Uterus (tissue), 4 donors: ENCODE measurements around the gene TMBIM4. TPM values are rescaled to one million over a fixed set of nuclear protein-coding genes. Genes with fewer than 3 reads are reported as not detected.
A peak's percentile ranks its signal among the peaks of the same experiment; 100 is the strongest.

Experiments
- DNase-seq, 2 donors: peaks; one replicate each; pipeline ENCODE4 v3.0.0-alpha.2; 2019 to 2020
- H3K27ac ChIP-seq, 2 donors: fragments of 200-600 bp; sonication (generic); 1 replicate in 1 of 2; 2 replicates in 1 of 2; pipeline ENCODE4 v1.5.1; 2016 to 2018
- H3K27me3 ChIP-seq, 2 donors: fragments of 200-600 bp; sonication (generic); one replicate each; pipeline ENCODE4 v1.5.1; 2018 to 2019; ENCODE audit warnings: control low read depth in 1 of 2
- H3K36me3 ChIP-seq, 2 donors: fragments of 200-600 bp; sonication (generic); one replicate each; pipeline ENCODE4 v1.5.1; 2019; ENCODE audit warnings: control low read depth in 1 of 2
- H3K4me1 ChIP-seq, 2 donors: fragments of 200-600 bp; sonication (generic); one replicate each; pipeline ENCODE4 v1.5.1; 2018 to 2019; ENCODE audit warnings: control low read depth in 1 of 2
- H3K4me3 ChIP-seq, 2 donors: fragments of 200-600 bp; sonication (generic); 1 replicate in 1 of 2; 2 replicates in 1 of 2; pipeline ENCODE4 v1.5.1; 2018 to 2019; ENCODE audit warnings: mild to moderate bottlenecking in 1 of 2
- H3K9me3 ChIP-seq, 2 donors: fragments of 200-600 bp; sonication (generic); one replicate each; pipeline ENCODE4 v1.5.1; 2019; ENCODE audit warnings: control low read depth in 1 of 2
- CTCF ChIP-seq, 4 experiments: fragments of 200-600 bp in 2 of 4; fragments of 450-650 bp in 2 of 4; sonication (generic) in 2 of 4; IDR thresholded peaks; one replicate each; pipeline ENCODE4 v1.5.1; 2016 to 2019; ENCODE audit warnings: antibody characterized with exemption in 4 of 4, mild to moderate bottlenecking in 2 of 4, moderate library complexity in 1 of 4
- POLR2A ChIP-seq, 2 donors: fragments of 450-650 bp; IDR thresholded peaks; one replicate each; pipeline ENCODE4 v1.6.1; 2016; ENCODE audit warnings: antibody characterized with exemption in 2 of 2, mild to moderate bottlenecking in 1 of 2, moderate library complexity in 1 of 2
- intact Hi-C: fragments of 100-400 bp; cut with DNase I; formaldehyde crosslinking; loops from one replicate; pipeline ENCODE4 v1.15.1; 2023; ENCODE audit warnings: low total_unique reads
- total RNA-seq, 4 donors: library from RNA; depleted of rRNA in 3 of 4; stranded (reverse); fragments of >200 nt in 3 of 4; gene quantifications; one replicate each; pipeline versions ENCODE4 v1.1.0 to v1.2.4, GENCODE V29; 2014 to 2023
- donor health status: DM: yes; HTN: yes; CAD: no.

TMBIM4 gene
- total RNA-seq, 4 donors from 2014 or later, result 102 to 187 (median 146) TPM

DNA sequence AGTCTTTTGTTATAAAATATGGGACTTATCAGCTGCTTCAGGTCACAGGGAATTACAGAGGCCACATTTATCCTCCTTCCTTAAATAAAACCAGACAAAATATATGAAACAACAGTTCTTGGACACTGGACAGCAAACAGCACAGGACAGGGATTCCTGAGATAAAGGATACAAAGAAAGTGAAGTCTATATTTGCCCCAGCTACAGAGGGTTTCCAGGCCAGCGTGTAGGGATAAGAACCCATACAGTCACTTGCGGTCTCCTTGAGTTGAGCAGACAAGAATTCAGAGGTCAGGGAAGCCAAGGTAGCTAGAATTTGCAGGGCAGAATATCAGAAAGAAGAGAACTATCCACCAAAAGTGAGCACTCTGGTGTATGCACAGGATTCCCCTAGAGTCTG, 30.5 kb downstream of the TMBIM4 start:
- Histone ChIP-seq H3K4me1 (no peaks in the 10 kb centered on the region), H3K27ac (no peak overlapping the region), H3K9me3 (peaks cover 0 to 12% of the 10 kb centered on the region in 2 donors), H3K4me3 (no peak overlapping the region), H3K27me3 (no peaks in the 10 kb centered on the region), H3K36me3 (no peaks in the 10 kb centered on the region)
- no peak for TF ChIP-seq CTCF (IDR thresholded peaks at IDR 0.05)
- no peak for TF ChIP-seq POLR2A (IDR thresholded peaks at IDR 0.05)
- DNase-seq, result no peak
- intact Hi-C loops, result no loop called here

GRCh38 chr12:66137937-66138336, 31.9 kb downstream of the TMBIM4 start:
- DNase-seq, result no peak
- no peak for TF ChIP-seq POLR2A (IDR thresholded peaks at IDR 0.05)
- TF ChIP-seq CTCF (IDR thresholded peaks at IDR 0.05), result no peak
- no peaks in the 10 kb centered on the region for H3K4me1 ChIP-seq
- no peaks in the 10 kb centered on the region for H3K27me3 ChIP-seq
- H3K4me3 ChIP-seq, result no peak overlapping the region
- intact Hi-C loops, result no loop called here
- H3K36me3 ChIP-seq, result no peaks in the 10 kb centered on the region
- H3K27ac ChIP-seq, result no peak overlapping the region
- H3K9me3 ChIP-seq, result peaks cover 0 to 12% of the 10 kb centered on the region in 2 donors

GRCh38 chr12:66132408-66132807, 37.4 kb downstream of the TMBIM4 start:
- intact Hi-C loops, result no loop called here
- H3K4me1 ChIP-seq, result no peaks in the 10 kb centered on the region
- no peaks in the 10 kb centered on the region for H3K9me3 ChIP-seq
- TF ChIP-seq CTCF (IDR thresholded peaks at IDR 0.05) (no peak), POLR2A (IDR thresholded peaks at IDR 0.05) (no peak)
- H3K4me3 ChIP-seq, result no peak overlapping the region
- DNase-seq, result no peak
- H3K36me3 ChIP-seq, result no peaks in the 10 kb centered on the region
- H3K27ac ChIP-seq, result no peak overlapping the region
- H3K27me3 ChIP-seq, result no peaks in the 10 kb centered on the region

DNA sequence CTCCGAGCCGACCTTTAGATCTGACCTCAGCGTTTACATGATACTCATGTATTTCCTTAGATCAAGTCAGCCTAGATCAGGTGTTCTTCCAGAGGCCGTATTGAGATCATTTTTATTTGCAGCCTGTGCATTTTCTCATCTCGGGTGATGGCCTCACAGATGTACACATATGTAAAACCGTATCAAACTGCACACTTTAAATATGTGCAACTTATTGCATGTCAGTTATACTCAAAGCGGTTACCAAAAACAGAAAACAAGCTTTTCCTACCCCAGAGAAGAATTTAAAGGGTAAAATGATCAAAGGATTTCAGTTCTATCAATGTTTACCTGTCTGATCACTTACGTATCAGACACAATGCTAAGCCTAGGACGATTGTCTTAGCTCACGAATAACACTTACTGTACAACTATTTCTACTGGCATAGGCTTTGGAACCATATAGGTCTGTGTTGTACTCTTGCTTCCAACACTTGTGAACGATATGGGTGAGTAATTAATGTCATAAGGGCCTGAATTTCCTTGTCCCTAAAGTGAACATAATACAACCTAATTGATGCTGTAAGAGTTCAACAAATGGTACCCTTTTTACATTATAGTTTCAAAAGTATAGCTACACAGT, 38.6 kb downstream of the TMBIM4 start:
- Histone ChIP-seq H3K27me3 (no peaks in the 10 kb centered on the region), H3K27ac (peak overlapping the region; percentile 57 to 64), H3K9me3 (no peaks in the 10 kb centered on the region), H3K36me3 (no peaks in the 10 kb centered on the region), H3K4me3 (peak overlapping the region; percentile 76 to 77), H3K4me1 (no peaks in the 10 kb centered on the region)
- DNase-seq, result no peak
- TF ChIP-seq POLR2A (IDR thresholded peaks at IDR 0.05) (no peak), CTCF (IDR thresholded peaks at IDR 0.05) (no peak)
- intact Hi-C loops, result no loop called here

DNA sequence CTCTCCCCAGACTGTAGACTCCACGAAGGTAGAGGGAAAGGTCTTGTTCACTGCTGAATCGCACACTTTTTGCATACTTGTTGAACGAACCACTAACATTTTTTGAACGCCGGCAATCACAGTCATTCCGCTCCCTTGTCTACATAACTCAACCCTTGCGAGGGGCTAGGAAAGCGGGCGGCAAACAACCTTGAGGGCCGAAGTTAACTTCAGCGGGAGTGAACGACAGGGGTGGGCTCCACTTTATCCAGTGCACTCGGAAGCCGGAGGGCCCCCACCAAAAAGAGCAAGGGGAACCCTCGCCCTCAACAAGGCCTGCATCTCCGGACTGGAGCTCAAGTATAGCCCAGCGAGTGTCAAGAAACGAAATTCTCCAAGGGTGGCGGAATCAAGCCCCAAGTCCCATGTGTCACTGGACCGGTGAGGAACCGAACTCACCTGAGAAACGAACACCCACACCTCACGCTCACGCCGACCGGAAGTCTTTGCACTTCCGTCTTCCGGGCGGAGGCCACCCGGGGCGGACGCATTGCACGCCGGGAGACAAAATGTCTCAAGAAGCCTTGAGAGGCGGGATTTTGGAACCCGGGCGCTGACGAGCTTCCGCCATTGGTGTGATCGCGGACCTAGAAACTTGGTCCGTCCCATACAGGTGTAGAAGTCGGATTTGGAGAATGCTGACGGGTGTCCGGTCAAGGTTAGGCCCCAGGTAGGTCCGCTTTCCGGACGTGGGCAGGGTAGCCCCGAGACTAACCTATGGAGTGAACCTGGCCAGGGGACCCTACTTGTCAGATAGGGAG, 39.3 kb downstream of the TMBIM4 start, which contains the start of gene LLPH:
Gene LLPH (minus strand): TSS at position 484 of the 800 bp plus-strand sequence. CDS start 1,644 bp downstream, outside the sequence.
- Histone ChIP-seq H3K27ac (peak within 1 kb of the TSS; percentile 57 to 64), H3K36me3 (no peaks in the 10 kb centered on the region), H3K4me1 (no peaks in the 10 kb centered on the region), H3K9me3 (no peaks in the 10 kb centered on the region), H3K27me3 (no peaks in the 10 kb centered on the region), H3K4me3 (peak within 1 kb of the TSS; percentile 76 to 77)
- intact Hi-C loops, result no loop called here
- peak in 1 of 2 donors; percentile 52 for TF ChIP-seq POLR2A (IDR thresholded peaks at IDR 0.05)
- peak in 1 of 4 experiments; percentile 11 for TF ChIP-seq CTCF (IDR thresholded peaks at IDR 0.05)
- peak; percentile 81 to 83 for DNase-seq
